Uterus (tissue), 4 donors: ENCODE results near the gene RAI14. TPM values are rescaled to one million over a fixed set of nuclear protein-coding genes. Genes with fewer than 3 reads are reported as not detected.

Experiments
- DNase-seq, 2 donors: peaks; one replicate each; pipeline ENCODE4 v3.0.0-alpha.2; 2019 to 2020
- H3K27ac ChIP-seq, 2 donors: fragments of 200-600 bp; sonication (generic); 1 replicate in 1 of 2; 2 replicates in 1 of 2; pipeline ENCODE4 v1.5.1; 2016 to 2018
- H3K27me3 ChIP-seq, 2 donors: fragments of 200-600 bp; sonication (generic); one replicate each; pipeline ENCODE4 v1.5.1; 2018 to 2019; ENCODE audit warnings: control low read depth in 1 of 2
- H3K36me3 ChIP-seq, 2 donors: fragments of 200-600 bp; sonication (generic); one replicate each; pipeline ENCODE4 v1.5.1; 2019; ENCODE audit warnings: control low read depth in 1 of 2
- H3K4me1 ChIP-seq, 2 donors: fragments of 200-600 bp; sonication (generic); one replicate each; pipeline ENCODE4 v1.5.1; 2018 to 2019; ENCODE audit warnings: control low read depth in 1 of 2
- H3K4me3 ChIP-seq, 2 donors: fragments of 200-600 bp; sonication (generic); 1 replicate in 1 of 2; 2 replicates in 1 of 2; pipeline ENCODE4 v1.5.1; 2018 to 2019; ENCODE audit warnings: mild to moderate bottlenecking in 1 of 2
- H3K9me3 ChIP-seq, 2 donors: fragments of 200-600 bp; sonication (generic); one replicate each; pipeline ENCODE4 v1.5.1; 2019; ENCODE audit warnings: control low read depth in 1 of 2
- POLR2A ChIP-seq, 2 donors: fragments of 450-650 bp; IDR thresholded peaks; one replicate each; pipeline ENCODE4 v1.6.1; 2016; ENCODE audit warnings: antibody characterized with exemption in 2 of 2, mild to moderate bottlenecking in 1 of 2, moderate library complexity in 1 of 2
- intact Hi-C: fragments of 100-400 bp; cut with DNase I; formaldehyde crosslinking; loops from one replicate; pipeline ENCODE4 v1.15.1; 2023; ENCODE audit warnings: low total_unique reads
- total RNA-seq, 4 donors: library from RNA; depleted of rRNA in 3 of 4; stranded (reverse); fragments of >200 nt in 3 of 4; gene quantifications; one replicate each; pipeline versions ENCODE4 v1.1.0 to v1.2.4, GENCODE V29; 2014 to 2023
- TF ChIP-seq, protein P1 (sequence below), 4 experiments: fragments of 200-600 bp in 2 of 4; fragments of 450-650 bp in 2 of 4; sonication (generic) in 2 of 4; IDR thresholded peaks; one replicate each; pipeline ENCODE4 v1.5.1; 2016 to 2019; ENCODE audit warnings: antibody characterized with exemption in 4 of 4, mild to moderate bottlenecking in 2 of 4, moderate library complexity in 1 of 4
- donor health status: DM: yes; HTN: yes; CAD: no.

RAI14 gene
- total RNA-seq, 4 donors from 2014 or later, result 32.4 to 264 (median 117) TPM

DNA sequence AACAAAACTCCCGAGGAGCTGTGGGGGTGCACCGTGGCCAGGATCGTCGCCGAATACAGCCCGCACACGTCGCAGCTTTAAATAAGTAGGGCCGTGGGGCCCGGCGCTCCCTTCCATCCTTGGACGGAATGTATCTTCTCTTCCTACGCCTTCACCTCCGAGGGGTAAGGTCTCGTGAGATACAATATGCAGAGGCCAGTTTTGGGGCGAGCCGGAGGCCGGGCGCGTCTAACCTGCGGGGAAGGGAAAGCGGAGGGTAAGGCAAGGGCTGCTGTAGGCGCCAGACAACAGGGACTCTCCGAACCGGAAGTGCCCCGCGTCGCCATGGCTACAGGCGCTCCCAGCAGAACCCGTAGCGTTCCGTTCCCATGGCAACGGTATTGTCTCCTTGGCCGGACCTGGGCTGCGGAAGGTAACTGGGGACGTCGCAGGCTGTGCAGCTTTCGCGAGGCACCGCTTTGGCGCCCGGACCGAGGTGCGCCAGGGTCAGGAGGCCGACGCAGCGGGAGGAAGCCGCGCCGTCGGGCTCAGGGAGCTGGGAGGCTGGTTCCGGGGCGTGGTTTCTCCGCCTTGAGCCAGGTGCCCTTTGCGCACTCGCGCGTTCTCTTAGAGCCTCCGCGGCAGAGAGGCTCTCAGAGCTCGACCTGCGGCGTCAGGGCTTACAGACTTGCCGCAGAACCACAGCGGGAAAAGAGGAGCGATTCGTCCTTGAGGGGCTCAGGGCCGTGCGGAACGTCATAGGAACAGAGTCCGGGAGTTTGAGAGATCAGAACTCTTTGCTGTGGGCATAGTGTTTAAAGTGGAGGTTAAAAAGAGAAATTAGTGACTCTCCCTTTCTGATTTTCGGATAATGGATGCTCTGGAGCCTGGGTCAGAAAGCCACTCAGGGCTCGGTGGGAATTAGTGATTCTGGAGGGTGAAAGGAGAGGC, 182.9 kb downstream of the RAI14 start, which contains the start of gene TTC23L:
Gene TTC23L (plus strand): TSS at position 380 of the 930 bp plus-strand sequence. CDS start 1,508 bp downstream, outside the sequence.
- H3K27ac ChIP-seq, result peak within 1 kb of the TSS; percentile 33 to 61
- H3K36me3 ChIP-seq, result no peaks in the 10 kb centered on the region
- no peaks in the 10 kb centered on the region for H3K4me1 ChIP-seq
- H3K4me3 ChIP-seq, result peak within 1 kb of the TSS; percentile 63 to 76
- intact Hi-C loops, result no loop called here
- TF ChIP-seq, protein P1, sequence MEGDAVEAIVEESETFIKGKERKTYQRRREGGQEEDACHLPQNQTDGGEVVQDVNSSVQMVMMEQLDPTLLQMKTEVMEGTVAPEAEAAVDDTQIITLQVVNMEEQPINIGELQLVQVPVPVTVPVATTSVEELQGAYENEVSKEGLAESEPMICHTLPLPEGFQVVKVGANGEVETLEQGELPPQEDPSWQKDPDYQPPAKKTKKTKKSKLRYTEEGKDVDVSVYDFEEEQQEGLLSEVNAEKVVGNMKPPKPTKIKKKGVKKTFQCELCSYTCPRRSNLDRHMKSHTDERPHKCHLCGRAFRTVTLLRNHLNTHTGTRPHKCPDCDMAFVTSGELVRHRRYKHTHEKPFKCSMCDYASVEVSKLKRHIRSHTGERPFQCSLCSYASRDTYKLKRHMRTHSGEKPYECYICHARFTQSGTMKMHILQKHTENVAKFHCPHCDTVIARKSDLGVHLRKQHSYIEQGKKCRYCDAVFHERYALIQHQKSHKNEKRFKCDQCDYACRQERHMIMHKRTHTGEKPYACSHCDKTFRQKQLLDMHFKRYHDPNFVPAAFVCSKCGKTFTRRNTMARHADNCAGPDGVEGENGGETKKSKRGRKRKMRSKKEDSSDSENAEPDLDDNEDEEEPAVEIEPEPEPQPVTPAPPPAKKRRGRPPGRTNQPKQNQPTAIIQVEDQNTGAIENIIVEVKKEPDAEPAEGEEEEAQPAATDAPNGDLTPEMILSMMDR (IDR thresholded peaks at IDR 0.05), result no peak
- peak in 1 of 2 donors; percentile 72 for TF ChIP-seq POLR2A (IDR thresholded peaks at IDR 0.05)
- no peaks in the 10 kb centered on the region for H3K9me3 ChIP-seq
- DNase-seq, result peak; percentile 84 to 90
- no peaks in the 10 kb centered on the region for H3K27me3 ChIP-seq

DNA sequence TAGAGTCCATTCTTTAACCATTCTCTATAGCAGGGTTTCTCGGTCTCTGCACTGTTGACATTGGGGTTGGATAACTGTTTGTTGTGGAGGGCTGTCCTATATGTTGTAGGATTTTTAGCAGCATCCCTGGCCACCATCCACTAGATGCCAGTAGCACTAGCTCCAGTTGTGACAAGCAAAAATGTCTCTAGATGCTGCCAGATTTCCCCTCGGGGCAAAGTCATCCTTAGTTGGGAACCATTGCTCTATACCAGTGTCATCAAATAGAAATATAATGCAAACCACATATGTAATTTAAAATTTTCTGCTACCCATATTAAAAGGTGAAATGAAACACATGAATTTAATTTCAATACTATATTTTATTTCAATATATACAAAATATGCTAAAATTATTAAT, 185.7 kb downstream of the RAI14 start:
- no peak overlapping the region for H3K27ac ChIP-seq
- no peaks in the 10 kb centered on the region for H3K36me3 ChIP-seq
- H3K4me1 ChIP-seq, result no peaks in the 10 kb centered on the region
- no peak for TF ChIP-seq POLR2A (IDR thresholded peaks at IDR 0.05)
- TF ChIP-seq, protein P1 (IDR thresholded peaks at IDR 0.05), result no peak
- intact Hi-C loops, result no loop called here
- DNase-seq, result no peak
- H3K9me3 ChIP-seq, result no peaks in the 10 kb centered on the region
- no peaks in the 10 kb centered on the region for H3K27me3 ChIP-seq
- H3K4me3 ChIP-seq, result no peak overlapping the region

DNA sequence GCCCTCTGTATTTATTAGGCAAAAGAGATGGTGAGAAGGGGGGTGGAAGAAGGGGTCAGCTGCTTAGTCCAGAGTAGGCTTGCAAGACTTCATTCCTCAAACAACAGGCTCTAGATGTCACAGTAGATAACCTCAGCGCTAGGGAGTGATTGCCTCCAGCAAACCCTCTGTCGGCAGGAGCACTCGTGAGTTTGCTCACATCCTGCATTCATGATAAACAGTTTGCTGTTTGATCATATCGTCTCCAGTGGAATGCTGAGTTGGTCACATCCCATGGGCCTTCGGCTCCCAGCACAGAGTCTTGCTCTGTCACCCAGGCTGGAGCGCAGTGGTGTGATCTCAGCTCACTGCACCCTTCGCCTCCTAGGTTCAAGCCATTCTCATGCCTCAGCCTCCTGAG, 186.4 kb downstream of the RAI14 start:
- Histone ChIP-seq H3K27ac (no peak overlapping the region), H3K27me3 (no peaks in the 10 kb centered on the region), H3K36me3 (no peaks in the 10 kb centered on the region), H3K9me3 (no peaks in the 10 kb centered on the region), H3K4me3 (no peak overlapping the region), H3K4me1 (no peaks in the 10 kb centered on the region)
- TF ChIP-seq, protein P1 (IDR thresholded peaks at IDR 0.05), result no peak
- no peak for TF ChIP-seq POLR2A (IDR thresholded peaks at IDR 0.05)
- intact Hi-C loops, result no loop called here
- no peak for DNase-seq

DNA sequence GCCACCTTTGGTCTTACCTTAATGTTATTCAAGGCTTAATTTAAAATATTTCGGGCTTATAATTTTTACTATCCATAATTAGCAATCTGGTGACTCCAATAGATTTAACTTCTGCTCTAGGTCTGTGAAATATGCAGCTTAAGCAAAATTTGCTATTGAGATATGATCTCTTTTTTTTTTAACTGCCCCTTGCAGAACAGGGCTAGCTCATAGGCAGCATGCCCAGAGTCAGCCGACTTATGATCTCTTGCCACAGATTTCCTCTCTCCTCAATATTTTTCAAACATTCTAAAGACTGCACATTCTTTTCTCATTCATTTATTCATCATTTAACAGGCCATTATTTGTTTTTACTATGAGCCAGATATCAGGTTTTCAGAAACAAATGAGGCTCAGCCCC, 187.4 kb downstream of the RAI14 start:
- Histone ChIP-seq H3K27me3 (no peaks in the 10 kb centered on the region), H3K4me1 (no peaks in the 10 kb centered on the region), H3K36me3 (no peaks in the 10 kb centered on the region), H3K27ac (no peak overlapping the region), H3K9me3 (no peaks in the 10 kb centered on the region), H3K4me3 (no peak overlapping the region)
- no peak for DNase-seq
- TF ChIP-seq, protein P1 (IDR thresholded peaks at IDR 0.05), result no peak
- no peak for TF ChIP-seq POLR2A (IDR thresholded peaks at IDR 0.05)
- intact Hi-C loops, result no loop called here

DNA sequence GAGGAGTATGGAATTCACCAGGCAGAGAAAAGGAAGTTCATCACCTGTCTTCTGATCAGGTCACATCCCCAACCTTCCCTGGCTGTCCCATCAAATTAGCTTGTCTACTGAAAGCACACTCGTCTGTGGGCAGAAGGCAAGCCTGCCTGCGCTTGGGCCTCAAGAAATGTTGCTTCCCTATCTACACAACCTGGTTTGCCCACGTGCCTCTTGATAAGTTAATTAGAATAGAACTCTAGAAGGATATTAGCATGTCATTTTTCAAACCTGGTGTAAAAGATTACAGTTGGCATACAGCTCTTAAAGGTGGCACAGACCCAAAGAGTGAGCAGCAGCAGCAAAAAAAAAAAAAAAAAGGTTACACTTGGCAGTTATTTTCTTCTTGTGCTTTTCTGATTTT, 188.0 kb downstream of the RAI14 start:
- H3K36me3 ChIP-seq, result no peaks in the 10 kb centered on the region
- no peaks in the 10 kb centered on the region for H3K27me3 ChIP-seq
- no peak overlapping the region for H3K27ac ChIP-seq
- no peak overlapping the region for H3K4me3 ChIP-seq
- no peaks in the 10 kb centered on the region for H3K4me1 ChIP-seq
- TF ChIP-seq, protein P1 (IDR thresholded peaks at IDR 0.05), result no peak
- H3K9me3 ChIP-seq, result no peaks in the 10 kb centered on the region
- DNase-seq, result no peak
- intact Hi-C loops, result no loop called here
